Muscle layer of duodenum (tissue), 2 donors: ENCODE measurements around the gene CABLES1.

Experiments used
- H3K27ac ChIP-seq: one replicate; pipeline ENCODE4 v1.7.0; 2013; ENCODE audit warnings: mild to moderate bottlenecking, low read length
- H3K27me3 ChIP-seq: one replicate; pipeline ENCODE4 v1.7.0; 2013; ENCODE audit warnings: low read depth, mild to moderate bottlenecking, control low read depth, low read length
- H3K36me3 ChIP-seq, 2 donors: one replicate each; pipeline ENCODE4 v1.7.0; 2013; ENCODE audit warnings: low read length in 2 of 2, control low read depth in 1 of 2, mild to moderate bottlenecking in 1 of 2; ENCODE audit not compliant: insufficient read depth in 2 of 2, control insufficient read depth in 1 of 2
- H3K4me1 ChIP-seq, 2 donors: one replicate each; pipeline ENCODE4 v1.7.0; 2013; ENCODE audit warnings: low read length in 2 of 2, mild to moderate bottlenecking in 2 of 2, control low read depth in 1 of 2, moderate library complexity in 1 of 2; ENCODE audit not compliant: insufficient read depth in 2 of 2, control insufficient read depth in 1 of 2
- H3K4me3 ChIP-seq, 2 donors: one replicate each; pipeline ENCODE4 v1.7.0; 2013; ENCODE audit warnings: low read length in 2 of 2, low read depth in 1 of 2, mild to moderate bottlenecking in 1 of 2
- H3K9me3 ChIP-seq, 2 donors: one replicate each; pipeline ENCODE4 v1.7.0; 2013; ENCODE audit warnings: low read length in 2 of 2, control low read depth in 1 of 2, mild to moderate bottlenecking in 1 of 2; ENCODE audit not compliant: control insufficient read depth in 1 of 2
- donor health status: healthy.

The CABLES1 gene

GRCh38 chr18:23176701-23177432 is 41.6 kb downstream of the CABLES1 start:
- Histone ChIP-seq H3K36me3 (no peaks in the 10 kb centered on the region), H3K4me3 (no peak overlapping the region), H3K4me1 (no peaks in the 10 kb centered on the region), H3K9me3 (no peaks in the 10 kb centered on the region), H3K27me3 (no peaks in the 10 kb centered on the region), H3K27ac (no peak overlapping the region)

GRCh38 chr18:23177433-23178072 is 42.3 kb downstream of the CABLES1 start:
- Histone ChIP-seq H3K4me1 (no peaks in the 10 kb centered on the region), H3K27ac (no peak overlapping the region), H3K4me3 (no peak overlapping the region), H3K27me3 (no peaks in the 10 kb centered on the region), H3K36me3 (no peaks in the 10 kb centered on the region), H3K9me3 (no peaks in the 10 kb centered on the region)

- no peak overlapping the region for H3K27ac ChIP-seq
- no peaks in the 10 kb centered on the region for H3K4me1 ChIP-seq
- no peaks in the 10 kb centered on the region for H3K36me3 ChIP-seq
- H3K4me3 ChIP-seq: no peak overlapping the region
- H3K9me3 ChIP-seq: no peaks in the 10 kb centered on the region
- H3K27me3 ChIP-seq: no peaks in the 10 kb centered on the region
Measured at GRCh38 chr18:23178201-23178600, 42.9 kb downstream of the CABLES1 start.

DNA sequence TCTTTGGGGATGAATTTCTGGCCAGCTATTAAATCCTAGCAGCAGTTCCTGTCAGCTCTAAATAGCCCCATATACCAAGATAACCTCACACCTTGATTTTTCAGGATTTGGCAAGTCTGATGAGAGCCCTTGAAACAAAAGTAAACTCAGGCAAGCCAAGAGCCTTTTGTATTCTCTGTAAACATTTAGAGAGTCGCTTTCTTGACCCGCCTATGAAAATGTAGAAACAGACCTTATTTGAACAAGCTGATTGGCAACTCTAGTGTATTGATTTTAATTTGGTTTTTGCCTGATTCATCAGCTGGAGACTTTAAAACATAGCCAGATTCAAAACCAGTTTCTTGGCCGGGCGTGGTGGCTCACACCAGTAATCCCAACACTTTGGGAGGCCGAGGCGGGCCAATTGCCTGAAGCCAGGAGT is 43.4 kb downstream of the CABLES1 start:
- Histone ChIP-seq H3K27ac (no peak overlapping the region), H3K4me1 (no peaks in the 10 kb centered on the region), H3K4me3 (no peak overlapping the region), H3K9me3 (no peaks in the 10 kb centered on the region), H3K27me3 (no peaks in the 10 kb centered on the region), H3K36me3 (no peaks in the 10 kb centered on the region)

GRCh38 chr18:23179416-23179815 is 44.1 kb downstream of the CABLES1 start:
- Histone ChIP-seq H3K27me3 (no peaks in the 10 kb centered on the region), H3K4me3 (no peak overlapping the region), H3K36me3 (no peaks in the 10 kb centered on the region), H3K27ac (no peak overlapping the region), H3K4me1 (no peaks in the 10 kb centered on the region), H3K9me3 (no peaks in the 10 kb centered on the region)

GRCh38 chr18:23181547-23181946 is 46.3 kb downstream of the CABLES1 start:
- no peak overlapping the region for H3K27ac ChIP-seq
- H3K4me3 ChIP-seq: no peak overlapping the region
- H3K27me3 ChIP-seq: no peaks in the 10 kb centered on the region

DNA sequence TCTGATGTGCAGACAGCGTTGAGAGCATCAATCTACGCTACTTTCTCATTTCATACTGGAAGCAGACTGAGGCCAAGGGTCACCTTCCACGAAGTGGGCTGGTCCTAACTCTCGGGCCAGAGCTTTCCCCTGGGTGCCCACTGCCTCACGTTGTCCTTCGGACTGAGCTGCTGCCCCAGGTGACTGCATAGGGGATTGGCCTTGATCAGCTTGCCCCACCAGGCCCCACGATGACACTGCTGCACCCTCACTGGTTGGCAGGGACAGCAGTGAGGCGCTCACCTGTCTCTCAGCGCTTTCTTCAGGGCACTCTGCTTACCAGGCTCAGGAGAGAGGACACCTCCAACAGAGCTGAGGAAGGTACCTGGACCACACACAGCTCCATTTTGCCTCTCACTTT is 47.3 kb downstream of the CABLES1 start:
- Histone ChIP-seq H3K27me3 (no peaks in the 10 kb centered on the region), H3K27ac (no peak overlapping the region), H3K4me1 (no peaks in the 10 kb centered on the region), H3K36me3 (no peaks in the 10 kb centered on the region), H3K4me3 (no peak overlapping the region), H3K9me3 (no peaks in the 10 kb centered on the region)

More at GRCh38 chr18:23181547-23181946, 46.3 kb downstream of the CABLES1 start:
- no peaks in the 10 kb centered on the region for H3K36me3 ChIP-seq
- no peaks in the 10 kb centered on the region for H3K4me1 ChIP-seq
- no peaks in the 10 kb centered on the region for H3K9me3 ChIP-seq

DNA sequence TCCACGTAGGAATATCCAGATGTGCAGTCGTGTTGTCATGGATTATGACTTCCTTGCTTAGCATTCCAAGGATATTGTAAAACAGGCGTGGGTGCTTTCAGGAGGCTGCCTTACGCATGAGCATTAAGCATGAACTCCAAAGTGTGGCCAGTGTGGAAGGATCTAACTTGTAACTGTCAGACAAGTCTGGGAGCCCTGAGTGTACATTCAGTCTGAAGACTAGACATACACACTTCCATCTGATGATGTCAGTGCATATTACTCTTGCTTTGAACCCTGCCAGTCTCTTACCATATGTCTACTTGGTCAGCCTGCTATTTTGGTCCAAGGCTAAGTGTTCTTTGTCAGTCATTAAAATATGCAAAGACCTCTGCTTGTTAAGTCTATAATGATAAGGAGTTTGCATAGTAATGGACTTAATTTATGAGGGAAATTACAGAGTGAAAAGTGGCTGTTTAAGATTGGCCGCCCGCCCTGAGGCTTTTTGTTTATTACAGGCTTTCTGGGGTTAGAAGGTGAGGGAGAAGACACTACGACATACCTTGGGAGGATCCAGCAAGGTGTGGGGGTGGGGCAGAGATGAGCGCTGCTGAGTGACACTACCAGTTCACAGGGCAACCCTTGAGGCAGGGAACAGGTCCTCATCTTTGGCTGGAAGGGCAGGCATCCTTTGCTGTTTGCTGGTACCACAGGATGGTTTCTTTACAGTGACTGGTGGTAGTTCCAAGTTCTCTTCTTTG is 48.3 kb downstream of the CABLES1 start:
- no peaks in the 10 kb centered on the region for H3K27me3 ChIP-seq
- no peak overlapping the region for H3K4me3 ChIP-seq
- no peaks in the 10 kb centered on the region for H3K9me3 ChIP-seq
- no peaks in the 10 kb centered on the region for H3K36me3 ChIP-seq
- H3K27ac ChIP-seq: no peak overlapping the region
- H3K4me1 ChIP-seq: no peaks in the 10 kb centered on the region

- H3K4me3 ChIP-seq: no peak overlapping the region
- no peak overlapping the region for H3K27ac ChIP-seq
- no peaks in the 10 kb centered on the region for H3K27me3 ChIP-seq
- no peaks in the 10 kb centered on the region for H3K4me1 ChIP-seq
- H3K36me3 ChIP-seq: no peaks in the 10 kb centered on the region
- no peaks in the 10 kb centered on the region for H3K9me3 ChIP-seq
Measured at GRCh38 chr18:23186781-23187180, 51.5 kb downstream of the CABLES1 start.

- Histone ChIP-seq H3K4me3 (no peak overlapping the region), H3K27ac (no peak overlapping the region), H3K36me3 (no peaks in the 10 kb centered on the region), H3K27me3 (no peaks in the 10 kb centered on the region), H3K4me1 (peaks cover 0 to 10% of the 10 kb centered on the region in 2 donors), H3K9me3 (no peaks in the 10 kb centered on the region)
Measured at GRCh38 chr18:23188068-23188760, 52.9 kb downstream of the CABLES1 start.

- no peaks in the 10 kb centered on the region for H3K36me3 ChIP-seq
- H3K4me3 ChIP-seq: no peak overlapping the region
- H3K27me3 ChIP-seq: no peaks in the 10 kb centered on the region
- no peaks in the 10 kb centered on the region for H3K9me3 ChIP-seq
- H3K27ac ChIP-seq: no peak overlapping the region
- peaks cover 0 to 10% of the 10 kb centered on the region in 2 donors for H3K4me1 ChIP-seq
Measured at GRCh38 chr18:23189099-23189498, 53.8 kb downstream of the CABLES1 start.
